GM19099 (cell line): ENCODE results near the gene RSRP1.

Source experiments
- POLR2A ChIP-seq: IDR thresholded peaks from 3 replicates; pipeline ENCODE4 v1.6.1; 2011; ENCODE audit warnings: low read depth; ENCODE audit not compliant: insufficient read length; ENCODE audit errors: extremely low read depth

The RSRP1 gene

DNA sequence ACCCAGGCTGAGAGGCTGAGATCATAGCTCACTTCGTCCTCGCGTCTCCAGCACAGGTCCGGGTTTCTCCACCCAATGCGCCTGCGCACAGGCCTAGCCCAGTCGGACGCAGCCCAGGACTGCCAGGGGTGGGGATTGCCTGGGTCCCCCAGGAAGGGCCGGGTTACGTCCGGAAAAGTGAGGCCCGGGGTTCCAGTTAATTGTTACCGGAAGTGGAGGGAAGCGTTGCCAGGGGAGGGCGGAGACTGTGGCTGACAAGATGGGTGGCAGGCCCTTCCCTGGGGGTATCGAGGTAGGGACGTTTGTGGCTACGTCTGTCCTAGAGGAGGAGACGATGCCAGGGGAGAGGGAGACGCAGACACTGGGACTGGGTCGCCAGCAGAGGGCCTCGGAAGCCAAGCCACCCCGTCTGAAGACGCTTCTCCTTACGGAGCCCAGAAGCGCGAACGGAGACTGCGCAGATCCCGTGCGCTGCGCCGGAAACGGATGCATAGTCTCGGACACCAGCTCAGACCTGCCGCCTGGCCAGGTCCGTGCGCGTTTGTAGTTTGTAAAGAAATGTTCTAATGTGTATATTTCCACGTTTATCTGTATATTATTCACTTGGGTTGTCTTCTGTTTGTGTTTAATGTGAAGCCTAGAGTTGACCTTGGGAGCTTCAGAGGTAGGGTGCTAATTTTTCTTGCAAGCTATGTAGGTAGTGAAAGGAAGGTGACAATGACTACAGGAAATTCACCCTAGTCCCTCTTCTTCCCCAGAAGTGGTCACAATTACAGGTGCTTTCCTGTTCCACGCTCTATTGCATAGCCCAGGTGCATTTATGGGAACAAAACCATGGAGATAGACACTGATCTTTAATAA, 7.3 kb downstream of the RSRP1 start:
- TF ChIP-seq POLR2A: peak; percentile 65

DNA sequence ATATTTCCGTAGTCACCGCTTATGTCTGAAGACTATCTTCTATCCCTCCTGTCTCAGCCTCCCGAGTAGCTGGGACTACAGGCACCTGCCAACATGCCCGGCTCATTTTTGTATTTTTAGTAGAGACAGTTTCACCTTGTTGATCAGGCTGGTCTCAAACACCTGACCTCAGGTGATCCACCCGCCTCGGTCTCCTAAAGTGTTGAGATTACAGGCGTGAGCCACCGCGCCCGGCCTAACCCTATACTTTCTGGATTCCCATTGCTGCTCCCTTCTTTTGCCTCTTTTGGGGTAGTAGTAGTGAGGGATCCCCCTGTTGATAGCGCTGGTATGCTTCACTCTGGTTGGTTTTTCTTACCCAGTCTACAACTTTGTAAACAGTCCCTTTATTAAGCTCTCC, 9.2 kb downstream of the RSRP1 start:
- no peak for TF ChIP-seq POLR2A

DNA sequence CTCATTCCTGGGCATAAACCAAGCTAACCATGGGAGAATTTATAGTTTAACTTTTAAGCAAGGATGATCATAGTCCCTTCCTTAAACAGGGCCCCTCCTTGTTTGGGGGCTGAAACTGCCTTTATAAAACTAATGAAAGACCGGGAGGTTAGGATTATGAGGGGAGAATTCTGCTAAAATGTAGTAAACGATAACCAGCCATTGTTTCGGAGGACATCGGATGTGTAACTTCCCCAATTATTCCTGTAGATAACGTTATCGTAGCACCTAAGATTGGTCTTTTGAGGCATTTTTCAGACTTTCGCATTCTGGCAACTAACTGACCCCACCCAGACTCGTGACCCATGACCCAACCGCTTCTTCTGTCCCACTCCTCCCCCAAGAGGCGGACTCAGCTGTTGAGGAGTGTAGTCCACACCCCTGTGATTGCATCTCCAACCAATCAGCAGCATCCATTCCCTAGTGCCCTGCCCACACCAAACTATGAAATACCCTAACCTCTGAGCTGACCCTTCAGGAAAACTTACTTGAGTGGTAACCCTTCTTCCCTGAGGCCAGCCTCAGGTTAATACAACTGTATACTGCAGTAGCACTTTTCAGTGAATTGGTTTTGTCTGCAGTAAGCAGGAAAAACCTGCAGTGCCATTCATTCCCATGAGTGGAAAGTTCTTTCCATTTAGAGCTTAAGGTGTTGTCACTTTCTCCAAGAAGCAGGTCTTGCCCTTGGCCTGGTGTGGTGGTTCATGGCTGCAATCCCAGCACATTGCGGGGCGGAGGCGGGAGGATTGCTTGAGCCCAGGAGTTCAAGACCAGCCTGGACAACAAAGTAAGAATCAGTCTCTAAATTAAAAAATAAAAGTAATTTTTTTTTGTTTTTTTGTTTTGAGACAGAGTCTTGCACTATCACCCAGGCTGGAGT, 14.1 kb downstream of the RSRP1 start:
- TF ChIP-seq POLR2A: peak; percentile 34

DNA sequence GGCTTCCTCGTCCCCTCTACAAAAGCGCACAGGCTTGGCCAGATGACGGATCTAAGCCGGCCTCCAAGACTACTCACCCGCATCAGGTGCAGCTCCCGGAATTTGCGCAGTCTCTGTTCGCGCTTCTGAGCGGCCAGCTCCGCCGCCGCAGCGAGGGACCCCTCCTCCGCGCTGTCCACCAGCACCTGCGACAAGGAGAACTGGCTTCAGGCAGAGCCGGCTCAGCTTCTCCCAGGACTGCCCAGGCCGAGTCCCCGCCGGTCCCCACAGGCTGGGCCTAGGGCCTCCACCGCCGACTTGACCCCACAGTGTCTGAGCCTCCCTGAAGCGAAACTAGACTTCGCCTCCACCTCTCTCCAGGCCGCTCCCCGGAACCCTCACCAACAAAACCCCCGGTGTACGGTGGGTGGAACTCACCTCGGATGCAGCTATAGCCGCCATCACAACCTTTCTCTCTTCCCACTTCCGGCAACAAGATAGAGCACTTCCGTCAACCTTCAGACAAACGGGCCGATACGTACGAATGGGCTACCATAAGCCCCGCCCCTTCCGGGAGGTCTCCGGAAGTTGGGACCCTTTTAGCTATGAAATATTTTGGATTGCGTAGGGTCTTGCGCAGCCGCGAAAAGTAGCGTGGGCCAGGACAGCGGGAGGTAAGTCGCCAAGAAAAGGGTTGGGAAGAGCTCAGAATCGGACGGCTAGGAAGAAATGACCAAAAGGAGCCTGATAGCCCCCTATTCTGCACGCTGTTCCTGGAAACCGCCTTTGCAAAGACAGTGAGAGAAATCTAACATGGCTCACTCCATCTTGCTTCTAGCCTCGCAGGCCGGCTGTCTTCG, 15.0 kb downstream of the RSRP1 start, which contains the start of gene SYF2:
Gene SYF2, minus strand, starts transcription at position 476 of the 839 bp plus-strand sequence. Its CDS starts 35 bp downstream, at position 441.
- peak; percentile 66 for TF ChIP-seq POLR2A

DNA sequence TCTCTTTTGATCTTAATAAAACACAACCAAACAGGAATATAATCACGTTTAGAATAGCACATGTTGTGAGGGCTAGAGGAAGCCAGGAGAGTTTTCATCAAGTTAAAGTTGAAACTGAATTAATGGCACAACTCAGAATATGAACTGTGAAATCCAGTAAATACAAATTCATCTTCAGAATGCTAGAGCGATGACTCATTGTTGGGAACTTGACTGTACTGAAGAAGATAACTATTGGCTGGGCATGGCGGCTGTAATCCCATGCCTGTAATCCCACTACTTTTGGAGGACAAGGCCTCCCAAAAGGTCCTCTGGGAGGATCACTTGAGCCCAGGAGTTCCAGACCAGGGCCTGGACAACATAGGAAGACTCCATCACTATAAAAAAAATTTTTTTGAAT, 23.8 kb downstream of the RSRP1 start:
- TF ChIP-seq POLR2A: no peak

DNA sequence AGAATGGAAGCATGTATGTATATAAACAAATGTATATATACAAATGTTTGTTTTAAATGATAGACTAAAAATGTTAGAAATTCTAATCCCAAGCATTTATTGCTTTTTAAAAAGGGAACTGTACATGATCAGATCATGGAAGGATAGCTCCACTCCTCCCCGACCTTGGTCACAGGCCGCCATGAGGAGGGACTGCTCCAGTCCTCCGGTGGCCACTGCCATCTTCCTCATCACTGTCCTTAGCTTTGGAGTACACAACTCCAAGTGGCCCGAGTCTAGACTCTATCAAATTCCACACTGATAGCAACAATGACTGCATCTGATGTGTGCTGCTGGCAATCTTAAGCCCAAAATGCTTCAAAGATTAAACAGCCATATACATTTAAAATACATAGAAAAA, 24.6 kb downstream of the RSRP1 start:
- no peak for TF ChIP-seq POLR2A

DNA sequence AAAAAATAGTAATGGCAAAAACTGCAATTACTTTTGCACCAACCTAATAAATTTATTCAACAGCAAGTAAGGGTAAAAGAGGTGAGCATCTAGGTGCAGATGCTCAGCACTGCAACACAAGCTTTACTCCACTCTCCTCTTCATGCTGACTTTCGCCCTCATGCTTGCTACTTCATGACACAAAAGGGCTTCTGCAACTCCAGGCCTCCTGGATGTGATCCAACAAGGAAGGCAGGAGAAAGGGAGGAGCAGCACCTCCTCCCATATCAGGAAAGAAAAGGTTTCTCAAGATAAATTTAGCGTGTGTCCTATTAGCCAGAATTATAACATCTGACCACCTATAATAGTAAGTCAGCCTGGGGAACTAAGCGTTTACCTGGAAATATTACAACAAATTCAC, 26.6 kb downstream of the RSRP1 start:
- TF ChIP-seq POLR2A: no peak

DNA sequence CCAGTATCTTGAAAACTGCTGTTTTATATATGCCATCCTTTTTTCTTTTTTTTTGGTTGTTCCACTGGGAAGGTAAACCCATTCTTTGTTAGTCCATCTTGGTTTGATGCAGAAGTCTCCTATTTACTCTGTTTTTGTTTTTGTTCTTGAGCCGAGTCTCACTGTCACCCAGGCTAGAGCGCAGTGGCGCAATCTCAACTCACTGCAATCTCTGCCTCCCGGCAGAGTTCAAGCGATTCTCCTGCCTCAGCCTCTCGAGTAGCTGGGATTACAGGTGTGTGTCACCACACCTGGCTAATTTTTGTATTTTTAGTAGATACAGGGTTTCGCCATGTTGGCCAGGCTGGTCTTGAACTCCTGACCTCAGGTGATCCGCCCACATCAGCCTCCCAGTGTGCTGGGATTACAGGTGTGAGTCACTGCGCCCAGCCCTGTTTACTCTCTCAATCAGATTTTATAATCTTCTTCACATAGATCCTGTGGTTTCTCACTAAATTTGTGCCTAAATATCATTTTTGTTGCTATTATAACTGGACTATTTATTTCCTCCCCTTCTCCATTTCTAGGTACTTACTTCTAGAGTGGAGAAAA, 27.5 kb downstream of the RSRP1 start:
- no peak for TF ChIP-seq POLR2A

DNA sequence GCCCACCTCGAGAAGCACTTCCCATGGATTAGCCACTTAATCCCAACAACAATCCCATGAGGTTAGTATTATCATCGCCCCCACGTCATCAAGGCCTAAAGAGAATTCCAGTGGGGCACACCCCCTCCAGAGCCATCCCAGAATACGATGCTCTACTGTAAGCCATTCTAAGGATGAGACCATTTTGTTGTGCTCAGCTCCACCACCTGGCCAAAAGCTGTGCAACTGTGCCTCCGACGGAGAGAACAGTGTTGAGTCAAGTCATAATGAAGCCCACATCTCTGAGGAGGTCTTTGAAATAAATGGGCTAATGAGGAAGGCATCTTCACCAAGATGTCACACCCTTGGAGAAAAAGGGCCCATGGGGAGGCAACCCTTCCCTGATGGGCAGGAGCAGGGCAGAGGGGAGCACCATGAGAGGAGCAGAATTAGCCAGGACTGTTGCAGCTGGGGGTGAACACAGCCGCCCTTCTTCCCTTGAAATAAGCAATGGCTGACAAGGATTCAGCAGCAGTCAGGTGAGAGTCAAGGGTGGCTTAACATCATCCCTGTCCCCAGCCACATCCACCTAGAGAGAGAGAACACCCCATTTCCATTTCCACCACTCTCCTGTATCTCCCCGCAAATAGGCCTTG, 29.5 kb downstream of the RSRP1 start:
- no peak for TF ChIP-seq POLR2A

DNA sequence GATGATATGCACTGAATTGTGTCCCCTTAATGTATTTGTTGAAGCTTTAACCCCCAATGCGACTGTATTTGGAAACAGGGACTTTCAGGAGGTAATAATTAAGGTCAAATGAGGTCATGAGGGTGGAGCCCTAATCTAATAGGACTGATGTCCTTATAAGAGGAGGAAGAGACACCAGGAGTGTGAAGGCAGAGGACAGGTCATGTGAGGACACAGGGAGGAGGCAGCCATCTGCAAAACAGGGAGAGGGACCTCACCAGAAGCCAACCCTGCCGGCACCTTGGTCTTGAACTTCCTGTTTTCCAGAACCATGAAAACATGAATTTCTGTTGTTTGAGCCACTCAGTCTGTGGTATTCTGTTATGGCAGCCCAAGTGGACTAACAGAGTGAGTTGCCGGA, 30.2 kb downstream of the RSRP1 start:
- no peak for TF ChIP-seq POLR2A

DNA sequence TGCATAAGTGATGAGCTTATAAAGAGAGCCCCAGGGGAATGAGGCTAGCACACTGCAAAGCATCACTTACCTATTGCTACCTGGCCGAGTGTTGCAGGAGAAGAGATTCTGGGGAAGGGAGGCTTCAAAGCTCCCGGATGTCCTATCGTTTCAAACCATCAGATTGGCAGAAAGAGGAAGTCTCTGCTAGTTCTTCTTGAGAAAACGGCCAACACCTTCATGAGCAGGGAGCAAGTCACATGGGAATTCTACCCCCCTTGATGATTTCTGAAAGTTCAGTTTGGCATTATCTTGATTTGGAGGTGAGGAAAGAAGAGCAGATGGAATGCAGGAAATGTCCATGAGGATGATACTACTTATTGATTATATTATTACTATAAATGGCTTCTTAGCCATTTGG, 31.1 kb downstream of the RSRP1 start:
- no peak for TF ChIP-seq POLR2A

DNA sequence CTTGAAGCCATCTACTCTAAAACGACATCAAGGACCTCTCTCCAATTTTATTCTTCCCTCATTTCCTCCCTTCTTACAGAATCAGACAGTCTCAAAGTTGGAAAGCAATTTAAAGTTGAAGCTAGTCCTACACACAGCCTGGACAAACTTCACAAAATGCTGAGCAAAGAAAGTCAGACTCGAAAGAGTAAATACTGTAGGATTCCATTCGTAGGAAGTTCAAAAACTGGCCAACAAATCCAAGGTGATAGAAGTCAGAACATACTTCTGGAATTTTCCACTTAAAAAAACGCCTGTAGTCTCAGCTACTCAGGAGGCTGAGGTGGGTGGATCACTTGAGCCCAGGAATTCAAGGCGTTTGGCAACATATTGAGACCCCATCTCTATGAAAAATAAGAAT, 34.5 kb downstream of the RSRP1 start:
- no peak for TF ChIP-seq POLR2A

DNA sequence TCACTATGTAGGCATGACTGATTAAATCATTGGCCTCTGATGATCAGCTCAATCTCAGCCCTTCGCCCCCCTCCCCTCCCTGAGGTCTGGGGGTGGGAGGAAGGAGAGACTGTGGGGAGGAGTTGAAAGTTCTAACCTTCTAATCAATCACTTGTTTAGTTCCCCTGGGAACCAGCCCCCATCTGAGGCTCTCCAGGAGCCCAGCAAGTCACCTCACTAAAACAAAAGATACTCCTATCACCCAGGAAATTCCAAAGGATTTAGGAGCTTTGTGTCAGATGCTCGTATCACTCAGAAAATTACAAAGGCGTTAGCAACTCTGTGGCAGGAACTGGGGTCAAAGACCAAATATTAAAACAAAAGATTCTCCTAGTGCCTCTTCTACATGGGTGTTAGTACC, 36.5 kb downstream of the RSRP1 start:
- no peak for TF ChIP-seq POLR2A

DNA sequence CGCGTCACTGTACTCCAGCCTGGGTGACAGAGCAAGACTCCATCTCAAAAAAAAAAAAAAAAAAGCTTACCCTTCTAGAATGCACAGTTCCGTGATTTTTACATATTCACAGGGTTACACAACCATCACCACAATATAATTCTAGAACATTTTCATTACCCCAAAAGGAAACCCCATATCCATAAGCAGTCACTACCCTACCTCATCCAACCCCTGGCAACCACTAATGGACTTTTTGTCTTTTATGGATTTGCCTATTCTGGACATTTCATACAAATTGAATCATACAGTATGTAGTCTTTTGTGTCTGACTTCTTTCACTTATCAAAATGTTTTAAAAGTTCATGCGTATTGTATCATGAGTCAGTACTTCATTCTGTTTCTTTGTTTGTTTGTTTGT, 37.7 kb downstream of the RSRP1 start:
- no peak for TF ChIP-seq POLR2A
